ENCODE results near the gene CYP19A1.
"Not testable (repeated sequence)": the region's sequence is repeated elsewhere in the genome, so short reads cannot be mapped to it uniquely, and the experiment has no call there.

CYP19A1 gene

GRCh38 chr15:51201581-51201980 lies 136.8 kb downstream of the CYP19A1 start:
- no peak for DNase-seq

DNA sequence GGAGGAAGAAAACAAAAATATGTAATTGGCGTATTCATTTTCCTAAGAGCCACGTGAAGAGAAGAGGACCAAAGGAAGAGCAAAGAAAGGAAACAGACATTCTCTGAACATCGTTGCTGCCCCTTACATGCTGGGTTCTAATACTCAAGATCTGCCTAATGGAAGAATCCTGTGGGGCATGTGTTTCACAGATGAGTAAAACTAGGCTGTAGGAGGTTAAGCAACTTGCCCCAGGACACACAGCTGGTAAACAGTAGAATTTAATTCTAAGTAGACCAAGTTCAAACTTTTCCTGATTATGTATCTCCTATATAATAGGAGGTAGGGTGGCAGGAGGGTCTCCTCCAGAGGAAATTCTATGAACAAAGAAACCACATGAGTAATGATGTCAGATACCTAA lies 137.6 kb downstream of the CYP19A1 start:
- no peak for DNase-seq

- no peak for DNase-seq
Observed at GRCh38 chr15:51199541-51199940, 138.9 kb downstream of the CYP19A1 start.

DNA sequence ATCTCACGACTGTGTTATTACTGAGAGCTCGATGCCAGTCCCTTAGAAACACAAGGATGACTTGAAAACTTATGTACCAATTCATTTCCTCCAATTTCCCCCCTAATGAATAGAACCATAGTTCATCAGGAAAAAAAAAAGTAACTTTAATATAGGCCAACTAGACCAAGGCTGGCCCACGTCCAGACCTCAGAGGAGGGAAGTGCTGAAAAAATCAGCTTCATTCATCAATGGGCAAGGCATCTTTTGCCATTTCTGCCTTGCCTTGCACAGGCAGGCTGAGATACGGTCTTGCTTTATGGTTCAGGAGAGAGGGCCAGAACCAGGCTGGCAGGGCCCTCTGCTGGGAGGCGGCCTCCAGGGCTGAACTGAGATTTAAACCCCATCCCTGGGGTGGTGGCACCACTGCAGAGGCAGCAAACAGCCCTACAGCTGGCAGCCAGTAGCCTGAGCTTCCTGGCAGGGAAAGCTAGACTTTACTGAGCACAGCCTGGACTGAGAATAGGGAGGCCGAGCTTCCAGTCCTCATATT lies 139.6 kb downstream of the CYP19A1 start:
- DNase-seq = no peak

DNA sequence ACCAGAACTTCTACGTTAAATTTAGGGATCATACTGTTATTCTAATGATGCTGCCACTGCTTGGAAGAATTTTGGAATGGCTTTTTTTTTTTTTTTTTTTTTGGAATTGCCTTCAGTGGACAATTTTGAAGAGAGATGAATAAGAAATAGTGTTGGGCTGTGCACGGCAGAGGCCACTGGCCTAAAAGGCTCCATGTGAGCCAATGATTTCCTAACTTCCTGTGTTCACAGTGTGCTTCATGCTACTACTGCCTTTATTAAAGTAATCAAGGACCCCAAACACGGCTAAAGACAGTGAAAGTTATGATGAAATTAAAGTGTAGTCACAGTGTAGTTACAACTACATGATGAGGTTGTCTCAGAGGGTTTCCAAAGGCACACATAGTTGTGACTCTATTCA lies 142.9 kb downstream of the CYP19A1 start:
- DNase-seq = no peak

GRCh38 chr15:51193979-51194378 lies 144.4 kb downstream of the CYP19A1 start:
- DNase-seq = no peak

GRCh38 chr15:51193526-51193925 lies 144.9 kb downstream of the CYP19A1 start:
- DNase-seq = no peak

DNA sequence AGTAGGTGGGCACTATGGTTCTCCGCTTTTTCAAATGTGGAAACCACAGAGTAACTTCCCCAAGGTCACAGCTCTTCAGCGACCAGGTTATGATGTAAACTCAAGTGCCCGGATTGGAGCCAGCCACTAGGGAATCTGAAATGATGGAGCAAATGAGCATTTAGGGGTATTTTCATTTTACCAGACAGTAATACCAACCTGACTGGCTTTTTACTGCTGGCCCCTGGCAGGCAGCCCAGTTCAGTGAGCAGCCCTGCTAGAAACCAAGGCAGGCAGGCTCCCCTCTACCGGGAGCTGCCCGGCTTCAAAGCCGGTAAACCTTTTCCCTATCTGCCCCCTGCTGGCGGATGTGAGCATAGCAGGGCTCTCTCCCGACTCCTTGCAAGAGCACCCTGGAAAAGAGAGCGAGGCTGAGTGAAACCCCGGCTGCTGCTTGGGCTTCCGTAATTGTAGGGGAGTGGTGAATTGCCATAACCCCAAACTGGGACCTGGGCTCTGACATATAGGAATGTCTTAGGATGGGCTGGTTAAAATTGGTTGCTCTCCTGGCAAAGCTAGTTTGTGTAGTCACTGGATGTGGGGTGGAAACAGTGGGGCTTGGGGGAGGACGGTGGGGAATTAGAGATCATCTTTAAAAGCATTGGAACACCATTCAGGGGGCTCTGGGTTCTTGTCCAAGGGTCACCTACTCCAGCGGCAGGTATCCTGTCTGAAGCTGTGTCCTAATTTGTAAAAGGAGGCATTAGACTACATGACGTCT lies 145.7 kb downstream of the CYP19A1 start:
- DNase-seq = peak; percentile 57

DNA sequence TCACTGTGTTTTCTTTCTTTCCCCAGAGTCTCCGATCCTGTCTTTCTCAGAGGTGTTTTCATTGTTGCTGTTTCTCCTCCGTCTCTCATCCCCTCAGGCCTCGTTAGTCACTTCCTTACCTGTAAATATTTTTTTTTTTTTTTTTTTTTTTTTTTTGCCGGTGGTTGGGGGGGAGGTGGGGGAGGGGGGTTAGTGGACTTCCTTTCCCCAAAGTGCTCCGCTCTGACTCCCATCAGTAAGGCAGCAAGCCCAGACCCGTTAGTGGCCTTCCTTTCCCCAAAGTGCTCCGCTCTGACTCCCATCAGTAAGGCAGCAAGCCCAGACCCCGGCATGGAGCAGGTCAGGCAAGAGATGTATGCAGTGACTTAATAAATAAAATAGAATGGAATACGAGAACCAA lies 146.6 kb downstream of the CYP19A1 start:
- no peak for DNase-seq

- no peak for DNase-seq
Observed at GRCh38 chr15:51191072-51191670, 147.2 kb downstream of the CYP19A1 start.

- no peak for DNase-seq
Observed at GRCh38 chr15:51190424-51191068, 147.8 kb downstream of the CYP19A1 start.

- DNase-seq = no peak
Observed at GRCh38 chr15:51189669-51190385, 148.6 kb downstream of the CYP19A1 start.

- not testable (repeated sequence) for DNase-seq
Observed at GRCh38 chr15:51188791-51189190, 149.6 kb downstream of the CYP19A1 start.

DNA sequence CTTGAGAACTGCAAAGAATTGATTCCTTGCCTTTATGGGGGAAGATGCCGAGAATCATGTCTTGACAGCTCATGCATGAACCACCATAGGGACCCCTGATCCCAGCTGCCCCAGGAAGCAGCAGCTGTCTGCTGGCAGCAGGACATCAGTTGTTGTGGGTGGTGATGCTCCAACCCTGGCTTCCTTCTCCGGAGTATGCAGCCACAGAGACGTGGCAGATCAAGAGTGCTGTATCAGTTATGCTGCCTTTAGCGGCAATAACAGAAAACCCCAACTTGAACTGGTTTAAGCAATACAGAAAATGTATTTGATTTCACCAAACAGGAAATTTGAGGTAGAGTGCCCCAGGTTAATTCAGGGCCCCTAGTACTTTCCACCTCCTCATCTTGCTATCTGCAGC lies 151.5 kb downstream of the CYP19A1 start:
- DNase-seq = no peak

DNA sequence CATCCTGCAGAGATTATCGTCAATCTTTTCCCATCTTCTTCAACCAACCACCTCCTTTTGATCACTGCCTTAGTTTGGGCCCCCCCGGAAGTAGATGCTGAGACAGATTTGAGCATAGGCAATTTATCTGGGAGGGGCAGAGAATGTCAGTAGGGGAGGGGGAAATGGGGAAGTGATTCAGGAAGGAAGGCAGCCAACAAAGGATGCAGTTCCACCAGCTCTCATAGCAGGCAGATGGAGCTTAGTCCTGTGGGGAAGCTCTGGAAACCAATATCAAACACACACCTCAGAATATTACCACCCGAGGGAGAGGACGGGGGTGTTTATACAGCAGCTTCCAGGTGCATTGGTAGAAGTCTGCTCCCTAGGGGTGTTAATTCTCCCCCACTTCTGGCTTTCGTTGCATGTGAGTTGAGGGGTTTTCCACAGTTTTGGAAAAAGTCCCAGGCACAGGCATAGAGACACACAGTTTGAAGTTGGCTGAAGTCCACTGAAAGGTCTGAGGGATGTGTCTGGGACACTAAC lies 152.2 kb downstream of the CYP19A1 start:
- no peak for DNase-seq

GRCh38 chr15:51185213-51186159 lies 152.9 kb downstream of the CYP19A1 start:
- DNase-seq = no peak

GRCh38 chr15:51184627-51185026 lies 153.8 kb downstream of the CYP19A1 start:
- no peak for DNase-seq

DNA sequence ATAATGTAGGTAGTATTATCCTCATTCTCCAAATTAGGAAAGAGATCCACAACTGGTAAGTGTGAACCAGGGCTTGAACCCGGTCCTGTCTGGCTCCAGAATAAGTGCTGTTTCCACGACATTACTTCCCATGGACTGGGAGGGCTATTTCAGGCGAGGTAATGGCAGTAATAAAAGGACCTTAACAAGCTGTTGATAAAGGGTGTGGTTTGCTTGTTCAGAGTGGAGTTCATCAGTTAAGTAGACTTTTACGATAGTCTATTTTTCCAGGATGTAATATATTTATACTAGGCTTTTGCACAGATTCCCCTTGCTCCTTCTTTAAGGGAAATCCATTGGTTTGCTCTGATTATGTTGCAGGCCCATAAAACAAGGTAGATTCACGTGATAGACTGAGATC lies 155.3 kb downstream of the CYP19A1 start:
- no peak for DNase-seq

DNA sequence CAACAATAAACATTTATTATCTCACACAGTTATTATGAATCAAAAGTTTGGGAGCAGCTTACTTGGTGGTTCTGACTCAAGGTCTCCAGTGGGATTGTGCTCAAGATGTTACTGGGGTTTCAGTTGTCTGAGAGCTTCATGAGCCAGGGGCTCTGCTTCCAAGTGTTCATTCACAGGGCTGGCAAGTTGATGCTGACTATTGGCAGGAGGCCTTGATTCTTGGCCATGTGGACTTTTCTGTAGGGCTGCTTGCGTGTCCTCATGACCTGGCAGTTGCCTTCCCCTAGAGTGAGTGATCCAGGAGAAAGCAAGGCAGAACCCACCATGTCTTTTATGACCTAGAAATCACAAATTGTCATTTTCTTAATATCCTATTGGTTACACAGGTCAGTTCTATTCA lies 156.5 kb downstream of the CYP19A1 start:
- no peak for DNase-seq

DNA sequence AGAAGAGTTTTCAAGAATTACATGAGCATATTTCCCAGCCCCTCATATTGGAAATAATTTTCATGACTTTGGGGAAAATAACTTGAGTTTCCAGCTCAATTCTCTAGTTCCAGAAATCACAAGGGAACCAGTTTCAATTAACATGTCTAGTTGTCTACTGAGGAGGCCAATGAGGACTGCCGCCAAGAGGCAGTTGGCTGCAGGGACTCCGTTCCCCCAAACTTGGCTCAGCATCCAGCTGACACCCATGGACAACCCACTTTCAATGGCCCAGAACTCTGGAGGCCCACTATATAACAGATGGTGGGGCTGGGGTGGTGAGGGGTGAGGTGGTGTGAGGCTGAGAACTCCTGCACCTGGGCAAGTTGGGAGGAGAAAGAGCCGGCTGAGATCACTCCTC lies 157.2 kb downstream of the CYP19A1 start:
- DNase-seq = no peak

DNA sequence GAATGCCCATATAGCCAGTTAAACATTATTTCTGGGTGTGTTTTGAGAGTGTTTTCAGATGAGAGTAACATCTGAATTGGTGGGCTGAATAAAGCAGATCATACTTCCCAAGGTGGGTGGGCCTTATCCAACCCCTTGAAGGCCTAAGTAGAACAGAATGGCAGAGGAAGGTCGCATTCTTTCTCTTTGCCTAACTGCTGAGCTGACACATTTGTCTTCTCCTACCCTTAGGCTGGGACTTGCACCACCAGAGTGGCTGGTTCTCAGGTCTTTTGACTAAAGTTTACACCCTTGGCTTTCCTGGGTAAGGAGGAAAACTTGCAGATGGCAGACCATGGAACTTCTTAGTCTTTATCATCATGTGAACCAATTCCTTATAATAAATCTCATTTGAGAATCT lies 157.9 kb downstream of the CYP19A1 start:
- DNase-seq = no peak

- no peak for DNase-seq
Observed at GRCh38 chr15:51180011-51180410, 158.4 kb downstream of the CYP19A1 start.

Measured in CD4-positive, alpha-beta T cell treated with Interleukin-12 subunit alpha and Interleukin-12 subunit beta, for 1 hour (primary cell).